Measurements from ENCODE around the gene UTF1.

GRCh38 chr10:133249975-133250754 lies 20.1 kb downstream of the UTF1 start:
- TF ChIP-seq EZH2 (IDR thresholded peaks at IDR 0.05): no peak
- no peak for TF ChIP-seq CTCF (IDR thresholded peaks at IDR 0.05)
